HG02885 (cell line): ENCODE measurements around the gene ADGRD1.
"Not testable (repeated sequence)": the region's sequence is repeated elsewhere in the genome, so short reads cannot be mapped to it uniquely, and the experiment has no call there.

ENCODE experiments used
- ATAC-seq: cut with Tn5 transposase; IDR thresholded peaks from one replicate; pipeline ENCODE4 v1.9.1; 2021; ENCODE audit warnings: mild to moderate bottlenecking; ENCODE audit not compliant: unreplicated experiment, poor library complexity

Gene ADGRD1

DNA sequence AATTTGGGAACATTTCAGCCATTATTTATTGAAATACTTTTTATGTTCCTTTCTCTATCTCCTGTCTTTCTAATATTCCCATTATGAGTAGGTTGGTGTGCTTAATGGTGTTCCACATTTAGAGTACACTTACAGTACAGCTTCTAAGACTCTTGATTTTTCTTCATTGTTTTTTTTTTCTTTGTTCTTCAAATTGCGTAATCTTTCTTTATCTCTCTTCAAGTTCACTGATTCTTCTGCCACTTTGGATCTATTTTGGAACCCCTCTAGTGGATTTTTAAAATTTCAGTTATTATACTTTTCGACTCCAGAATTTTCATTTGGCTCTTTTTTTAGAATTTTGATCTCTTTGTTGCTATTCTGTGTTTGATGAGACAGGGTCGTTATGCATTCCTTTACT is 157.7 kb downstream of the ADGRD1 start:
- no peak for ATAC-seq

GRCh38 chr12:131112021-131112420 is 158.3 kb downstream of the ADGRD1 start:
- ATAC-seq, result no peak

DNA sequence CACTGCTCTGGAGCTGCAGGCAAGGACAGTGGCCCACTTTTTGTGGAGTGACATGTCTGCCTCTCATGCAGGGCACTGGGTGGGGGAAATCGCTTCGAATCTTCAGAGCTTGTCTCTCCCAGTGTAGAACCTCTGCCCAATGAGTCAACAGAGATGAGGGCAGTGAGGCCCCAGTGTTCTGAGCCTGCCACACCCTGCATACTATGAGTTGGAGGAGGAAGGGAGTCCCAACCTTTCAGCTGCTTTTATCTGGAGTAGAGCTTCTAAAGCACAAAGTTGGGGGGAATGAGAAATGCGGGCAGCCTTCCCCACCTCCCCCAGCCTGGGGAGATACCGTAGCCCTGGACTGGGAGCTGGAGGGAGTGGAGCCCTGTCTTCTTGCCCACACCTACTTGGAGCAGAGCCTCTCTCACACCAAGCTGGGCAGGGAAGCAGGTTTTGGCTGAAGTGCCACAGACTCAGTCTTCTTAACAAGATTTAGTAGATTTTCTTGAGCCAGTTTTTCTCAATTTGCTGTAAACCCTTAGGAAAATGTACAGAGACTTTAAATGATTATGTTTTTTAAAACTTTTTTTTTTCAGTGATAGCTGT is 159.1 kb downstream of the ADGRD1 start:
- no peak for ATAC-seq

- no peak for ATAC-seq
These were observed 160.0 kb downstream of the ADGRD1 start for GRCh38 chr12:131113568-131114270.

DNA sequence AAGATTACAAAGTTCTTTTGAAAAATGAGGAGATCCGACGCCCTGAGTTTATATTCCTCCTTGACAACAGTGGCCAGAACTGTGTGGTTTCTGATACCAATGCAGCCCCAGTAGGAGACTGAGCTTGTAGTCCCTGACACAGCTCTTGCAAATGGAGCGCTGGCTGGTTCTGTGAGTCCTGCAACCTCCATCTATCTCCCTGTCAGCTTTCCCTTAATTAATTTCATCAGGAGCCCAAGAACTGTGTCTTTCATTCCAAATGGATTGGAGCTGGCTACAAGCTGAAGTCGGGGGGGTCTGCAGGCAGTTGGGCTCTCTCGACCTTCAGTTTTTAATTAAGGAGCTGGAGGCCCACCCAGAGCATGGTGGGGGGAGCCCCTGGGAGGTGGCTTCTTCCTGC is 160.6 kb downstream of the ADGRD1 start:
- no peak for ATAC-seq

GRCh38 chr12:131114942-131115584 is 161.4 kb downstream of the ADGRD1 start:
- ATAC-seq, result no peak

DNA sequence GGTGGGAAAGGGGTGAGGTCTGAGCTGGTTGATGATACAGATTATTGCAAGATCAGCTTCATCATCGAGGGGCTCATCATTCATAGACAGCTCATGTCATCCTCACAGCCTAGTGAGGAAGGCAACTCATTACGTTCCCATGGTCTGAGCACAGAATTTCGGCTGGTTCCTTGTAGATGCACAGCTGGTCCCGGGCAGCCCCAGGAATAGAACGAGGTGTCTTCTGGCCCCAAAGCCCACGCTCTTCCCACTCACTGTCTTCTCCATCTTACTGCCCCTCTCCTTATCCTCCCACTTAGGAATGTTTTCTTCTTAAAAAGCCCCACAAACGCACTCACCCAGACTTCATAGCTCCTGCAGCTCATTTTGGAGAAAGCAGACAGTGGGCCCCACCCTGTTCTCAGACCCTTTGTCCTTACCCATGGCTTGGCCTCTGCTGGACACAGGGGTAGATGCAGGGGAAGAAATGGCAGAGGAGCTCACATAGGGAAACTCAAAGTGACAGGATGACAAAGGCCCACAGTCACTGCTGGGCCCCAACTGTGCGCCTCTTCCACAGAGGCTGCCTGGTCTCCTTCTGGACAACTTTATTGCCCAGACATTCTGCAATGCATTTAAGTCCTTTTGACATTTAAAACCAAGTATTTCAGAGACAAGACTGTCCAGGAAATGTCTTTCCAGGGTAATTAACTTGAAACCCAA is 162.2 kb downstream of the ADGRD1 start:
- ATAC-seq, result no peak

- ATAC-seq, result no peak
These were observed 162.9 kb downstream of the ADGRD1 start for GRCh38 chr12:131116468-131117117.

DNA sequence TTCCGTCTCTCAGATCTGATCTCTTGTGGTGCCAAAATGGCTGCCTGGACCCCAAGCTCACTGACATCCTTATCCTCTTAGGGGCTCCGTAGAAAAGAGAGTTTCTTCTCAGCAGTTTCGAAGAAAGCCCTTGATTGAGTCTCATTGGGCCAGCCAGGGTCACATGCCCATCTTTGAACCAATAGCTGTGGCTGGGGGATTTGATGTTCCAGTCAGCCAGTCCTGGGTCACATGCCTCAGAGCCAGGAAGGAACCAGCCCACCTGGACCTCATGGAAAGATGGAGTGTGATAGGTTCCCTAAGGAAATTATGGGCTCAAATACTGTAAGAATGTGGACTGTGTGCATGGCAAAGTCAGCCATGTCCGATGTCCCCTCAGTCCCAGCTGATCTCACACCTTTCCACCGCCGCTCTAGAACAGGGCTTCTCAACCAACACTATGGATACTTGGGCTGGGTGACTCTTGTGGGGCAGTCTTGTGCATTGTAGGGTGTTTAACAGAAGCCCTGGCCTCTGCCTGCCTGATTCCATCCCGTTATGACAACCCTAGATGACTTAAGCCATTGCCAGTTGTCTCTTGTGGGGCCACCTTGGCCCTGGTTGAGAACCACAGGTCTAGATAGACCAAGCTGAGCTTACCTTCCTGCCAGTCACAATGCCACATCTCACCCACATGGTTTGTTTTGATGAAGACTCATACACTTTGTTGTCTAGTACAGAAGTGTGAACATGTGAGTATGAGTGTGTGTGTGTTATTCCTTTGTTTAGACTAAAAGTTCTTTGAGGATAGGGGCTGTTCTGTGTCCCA is 163.9 kb downstream of the ADGRD1 start:
- ATAC-seq, result no peak

- no peak for ATAC-seq
These were observed 164.7 kb downstream of the ADGRD1 start for GRCh38 chr12:131118371-131118770.

DNA sequence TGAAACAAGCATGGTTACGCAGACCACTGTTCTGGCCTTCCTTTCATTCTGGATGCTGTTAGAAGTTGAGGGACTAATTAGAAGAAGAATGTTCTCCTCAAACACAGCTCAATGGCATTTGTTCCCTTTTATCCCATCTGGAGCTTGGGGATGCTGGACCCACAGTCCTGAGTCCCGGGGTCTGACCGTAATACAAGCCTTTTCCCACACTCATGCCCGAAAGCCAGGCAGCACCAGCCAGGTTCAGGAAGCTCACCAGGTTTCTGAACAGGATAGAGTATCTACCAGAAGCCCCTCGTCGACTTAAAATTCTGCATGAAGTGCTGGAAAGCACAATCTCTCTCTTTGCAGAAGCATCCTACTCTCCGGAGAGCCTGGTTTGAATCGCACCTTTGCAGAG is 165.6 kb downstream of the ADGRD1 start:
- not testable (repeated sequence) for ATAC-seq

DNA sequence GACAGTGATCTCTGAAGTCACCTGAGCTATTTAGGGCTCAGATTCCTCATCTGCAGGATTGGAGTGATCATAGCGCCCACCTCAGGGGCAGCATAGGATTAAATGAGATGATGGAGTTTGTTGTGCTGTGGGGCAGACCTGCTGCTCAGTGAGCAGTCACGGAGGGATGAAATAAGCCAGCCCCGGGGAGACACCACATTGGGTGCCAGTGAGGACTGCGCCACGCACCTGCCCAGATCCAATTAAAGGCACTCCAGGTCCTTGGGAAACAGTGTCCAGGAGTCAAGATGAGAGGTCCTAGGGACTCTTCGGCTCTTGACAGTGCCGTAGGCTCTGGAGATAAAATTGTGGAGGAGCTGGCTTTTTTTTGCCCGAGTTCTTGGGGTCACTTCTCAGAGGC is 166.2 kb downstream of the ADGRD1 start:
- ATAC-seq, result no peak

GRCh38 chr12:131120831-131121271 is 167.1 kb downstream of the ADGRD1 start:
- ATAC-seq, result no peak

DNA sequence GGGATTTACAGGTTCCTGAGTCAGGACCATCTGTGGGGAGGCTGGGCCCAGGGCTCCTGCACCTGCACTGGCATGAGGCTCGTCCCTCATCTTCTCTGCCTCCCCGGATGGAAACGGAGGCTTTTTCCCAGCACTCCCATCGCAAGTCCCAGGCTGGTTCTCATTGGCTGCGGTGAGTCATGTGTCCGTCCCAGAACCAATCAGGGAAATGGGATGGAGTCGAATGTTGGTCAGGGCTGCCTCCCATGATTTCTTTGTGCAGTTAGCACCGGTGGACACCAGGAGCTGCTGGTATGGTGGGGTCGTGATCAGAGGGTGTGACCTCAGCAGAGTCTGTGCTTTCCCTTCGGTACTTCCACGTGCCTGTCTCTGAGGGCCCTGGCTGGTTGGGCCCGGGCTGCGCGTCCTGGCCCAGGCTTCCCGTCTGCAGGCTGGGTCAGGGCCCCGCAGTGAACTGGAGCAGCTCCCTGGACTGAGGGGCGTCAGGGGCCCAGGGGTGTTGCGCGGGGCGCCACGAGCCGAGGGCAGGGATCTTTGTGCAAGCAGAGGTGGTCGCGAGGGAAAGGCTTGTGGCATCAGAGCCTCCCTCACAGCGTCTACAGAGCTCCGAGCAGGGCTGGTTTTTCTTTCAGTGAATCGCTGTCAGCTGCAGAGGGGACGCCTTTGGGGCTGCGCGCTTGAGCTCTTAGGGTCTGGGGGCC is 168.1 kb downstream of the ADGRD1 start:
- ATAC-seq, result no peak

DNA sequence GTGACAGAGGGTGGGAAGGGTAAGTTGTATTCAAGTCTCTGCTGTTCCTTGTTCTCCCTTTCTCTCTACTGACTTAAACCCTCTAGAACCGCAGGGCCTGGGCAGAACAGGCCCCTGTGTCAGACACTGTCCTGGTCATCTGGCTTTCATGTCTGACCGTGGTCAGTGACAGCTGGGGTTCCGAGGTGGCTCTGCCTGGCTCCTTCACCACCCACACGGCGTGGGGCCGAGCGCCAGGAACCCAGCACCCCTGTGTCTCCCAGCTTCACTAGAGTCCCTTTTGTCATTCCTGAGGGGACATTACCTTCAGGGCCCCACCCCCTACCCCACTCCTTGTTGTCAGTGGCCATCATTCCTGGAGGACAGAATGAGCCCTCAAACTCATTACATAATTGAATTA is 168.9 kb downstream of the ADGRD1 start:
- no peak for ATAC-seq

DNA sequence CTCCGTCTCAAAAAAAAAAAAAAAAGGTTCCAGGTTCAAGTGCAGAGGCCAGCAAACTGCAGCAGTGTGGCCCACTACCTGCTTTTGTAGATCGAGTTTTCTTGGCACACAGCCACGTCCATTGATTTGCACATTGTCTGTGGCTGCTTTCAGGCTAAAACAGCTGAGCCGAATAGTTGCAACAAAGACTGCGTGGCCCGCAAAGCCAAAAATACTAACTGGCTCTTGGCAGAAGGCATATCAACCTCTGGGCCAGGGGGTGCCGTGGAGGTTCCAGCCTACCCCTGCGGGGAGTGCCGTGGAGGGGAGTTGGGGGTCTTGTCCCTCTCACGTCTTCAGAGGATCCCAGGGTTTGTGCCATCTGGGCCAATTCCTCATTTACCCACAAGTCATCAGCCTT is 170.1 kb downstream of the ADGRD1 start:
- ATAC-seq, result no peak

GRCh38 chr12:131124487-131125280 is 171.0 kb downstream of the ADGRD1 start:
- ATAC-seq, result no peak

GRCh38 chr12:131126662-131127173 is 173.0 kb downstream of the ADGRD1 start:
- ATAC-seq, result no peak
